Liver (tissue), 3 donors: ENCODE data around the gene SAA1.

Experiments used
- CTCF ChIP-seq: fragments of 150-350 bp; IDR thresholded peaks from 2 replicates; pipeline ENCODE4 v1.5.1; 2017; ENCODE audit warnings: improper control_type of control experiment, low read depth, low read length; ENCODE audit not compliant: missing input control
- HNF4A ChIP-seq, 2 donors: conservative IDR thresholded peaks; 2 replicates each; pipeline ENCODE4 v1.6.1; 2016; ENCODE audit warnings: antibody characterized with exemption in 2 of 2, mild to moderate bottlenecking in 2 of 2
- RAD21 ChIP-seq, 2 donors: IDR thresholded peaks; 2 replicates each; pipeline ENCODE4 v1.6.1; 2016; ENCODE audit warnings: antibody characterized with exemption in 2 of 2, mild to moderate bottlenecking in 2 of 2
- REST ChIP-seq: IDR thresholded peaks from 2 replicates; pipeline ENCODE4 v1.6.1; 2016; ENCODE audit warnings: antibody characterized with exemption, mild to moderate bottlenecking
- SP1 ChIP-seq: IDR thresholded peaks from 2 replicates; pipeline ENCODE4 v1.6.1; 2018; ENCODE audit warnings: antibody characterized with exemption, mild to moderate bottlenecking
- TAF1 ChIP-seq: conservative IDR thresholded peaks from 2 replicates; pipeline ENCODE4 v1.6.1; 2016; ENCODE audit warnings: antibody characterized with exemption, mild to moderate bottlenecking
- TF ChIP-seq, protein P1 (sequence below): IDR thresholded peaks from 2 replicates; pipeline ENCODE4 v1.6.1; 2016; ENCODE audit warnings: antibody characterized with exemption
- TF ChIP-seq, protein P2 (sequence below): IDR thresholded peaks from 2 replicates; pipeline ENCODE4 v1.6.1; 2016; ENCODE audit warnings: antibody characterized with exemption
- TF ChIP-seq, protein P3 (sequence below): IDR thresholded peaks from 2 replicates; pipeline ENCODE4 v1.6.1; 2016; ENCODE audit warnings: antibody characterized with exemption
- donor health status: healthy.
- donor health status: healthy.

- TF ChIP-seq, protein P1, sequence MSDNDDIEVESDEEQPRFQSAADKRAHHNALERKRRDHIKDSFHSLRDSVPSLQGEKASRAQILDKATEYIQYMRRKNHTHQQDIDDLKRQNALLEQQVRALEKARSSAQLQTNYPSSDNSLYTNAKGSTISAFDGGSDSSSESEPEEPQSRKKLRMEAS, result no peak
- no peak for TF ChIP-seq CTCF
- no peak for TF ChIP-seq REST
- TF ChIP-seq, protein P2, sequence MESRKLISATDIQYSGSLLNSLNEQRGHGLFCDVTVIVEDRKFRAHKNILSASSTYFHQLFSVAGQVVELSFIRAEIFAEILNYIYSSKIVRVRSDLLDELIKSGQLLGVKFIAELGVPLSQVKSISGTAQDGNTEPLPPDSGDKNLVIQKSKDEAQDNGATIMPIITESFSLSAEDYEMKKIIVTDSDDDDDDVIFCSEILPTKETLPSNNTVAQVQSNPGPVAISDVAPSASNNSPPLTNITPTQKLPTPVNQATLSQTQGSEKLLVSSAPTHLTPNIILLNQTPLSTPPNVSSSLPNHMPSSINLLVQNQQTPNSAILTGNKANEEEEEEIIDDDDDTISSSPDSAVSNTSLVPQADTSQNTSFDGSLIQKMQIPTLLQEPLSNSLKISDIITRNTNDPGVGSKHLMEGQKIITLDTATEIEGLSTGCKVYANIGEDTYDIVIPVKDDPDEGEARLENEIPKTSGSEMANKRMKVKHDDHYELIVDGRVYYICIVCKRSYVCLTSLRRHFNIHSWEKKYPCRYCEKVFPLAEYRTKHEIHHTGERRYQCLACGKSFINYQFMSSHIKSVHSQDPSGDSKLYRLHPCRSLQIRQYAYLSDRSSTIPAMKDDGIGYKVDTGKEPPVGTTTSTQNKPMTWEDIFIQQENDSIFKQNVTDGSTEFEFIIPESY, result no peak
- TF ChIP-seq, protein P3, sequence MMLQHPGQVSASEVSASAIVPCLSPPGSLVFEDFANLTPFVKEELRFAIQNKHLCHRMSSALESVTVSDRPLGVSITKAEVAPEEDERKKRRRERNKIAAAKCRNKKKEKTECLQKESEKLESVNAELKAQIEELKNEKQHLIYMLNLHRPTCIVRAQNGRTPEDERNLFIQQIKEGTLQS, result no peak
- no peak for TF ChIP-seq HNF4A (conservative IDR thresholded peaks at IDR 0.05)
- TF ChIP-seq RAD21 (IDR thresholded peaks at IDR 0.05), result no peak
- TF ChIP-seq TAF1, result no peak
- no peak for TF ChIP-seq SP1
These were observed 45.9 kb downstream of the SAA1 start for GRCh38 chr11:18312012-18312411.
